ENCODE data around the gene IDUA. TPM values are rescaled to one million over a fixed set of nuclear protein-coding genes. Genes with fewer than 3 reads are reported as not detected.
"Not testable (repeated sequence)": the region's sequence is repeated elsewhere in the genome, so short reads cannot be mapped to it uniquely, and the experiment has no call there.

IDUA gene
- total RNA-seq, 1 donor from 2014 or later: 46.0 TPM

DNA sequence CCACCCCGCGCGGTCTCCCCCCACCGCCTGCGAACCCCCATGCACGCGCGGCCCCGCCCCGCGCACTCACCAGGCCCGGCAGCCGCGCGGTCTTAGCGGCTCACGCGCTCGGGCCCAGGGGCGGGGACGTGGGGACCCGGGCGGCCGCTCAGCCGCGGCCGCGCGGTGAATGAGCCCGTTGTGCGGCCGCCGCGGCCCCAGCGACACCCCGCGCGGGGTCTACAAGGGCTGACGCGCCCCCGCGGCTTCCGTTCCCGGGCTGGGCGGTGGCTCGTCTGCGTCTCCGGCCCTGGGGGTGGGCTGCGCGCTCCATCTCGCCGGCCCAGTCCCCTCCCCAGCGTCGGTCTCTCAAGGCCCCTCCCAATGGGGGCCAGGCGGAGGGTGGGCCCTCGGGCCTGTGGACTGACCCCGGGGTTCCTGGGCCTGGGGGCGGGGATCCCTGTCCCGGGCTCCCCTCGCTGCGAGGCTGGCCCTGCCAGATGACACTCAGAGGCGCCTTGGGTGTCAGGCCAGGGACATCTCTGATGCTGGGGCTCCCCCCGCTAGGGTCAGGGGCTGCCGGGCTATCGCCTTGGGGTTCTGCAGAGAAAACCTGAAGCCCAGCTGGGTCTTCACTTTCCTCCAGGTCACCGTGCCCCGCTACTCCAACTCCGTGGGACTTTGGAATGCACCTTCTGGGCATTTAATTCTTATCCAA is 10.7 kb downstream of the IDUA start:
- DNase-seq (ENCODE audit: low spot score): no peak
- no peaks in the 10 kb centered on the region for H3K36me3 Mint-ChIP-seq (ENCODE audit: low read depth)
- H3K9me3 Mint-ChIP-seq (ENCODE audit: low read depth): no peaks in the 10 kb centered on the region
- no peak overlapping the region for H3K4me3 Mint-ChIP-seq (ENCODE audit: unreplicated experiment)
- peaks cover 6% of the 10 kb centered on the region for H3K27me3 Mint-ChIP-seq (ENCODE audit: low read depth)
- peaks cover 7% of the 10 kb centered on the region for H3K4me1 Mint-ChIP-seq (ENCODE audit: low read depth)
- no peak for TF ChIP-seq CTCF (IDR thresholded peaks at IDR 0.05)
- no peak overlapping the region for H3K27ac Mint-ChIP-seq (ENCODE audit: unreplicated experiment)

DNA sequence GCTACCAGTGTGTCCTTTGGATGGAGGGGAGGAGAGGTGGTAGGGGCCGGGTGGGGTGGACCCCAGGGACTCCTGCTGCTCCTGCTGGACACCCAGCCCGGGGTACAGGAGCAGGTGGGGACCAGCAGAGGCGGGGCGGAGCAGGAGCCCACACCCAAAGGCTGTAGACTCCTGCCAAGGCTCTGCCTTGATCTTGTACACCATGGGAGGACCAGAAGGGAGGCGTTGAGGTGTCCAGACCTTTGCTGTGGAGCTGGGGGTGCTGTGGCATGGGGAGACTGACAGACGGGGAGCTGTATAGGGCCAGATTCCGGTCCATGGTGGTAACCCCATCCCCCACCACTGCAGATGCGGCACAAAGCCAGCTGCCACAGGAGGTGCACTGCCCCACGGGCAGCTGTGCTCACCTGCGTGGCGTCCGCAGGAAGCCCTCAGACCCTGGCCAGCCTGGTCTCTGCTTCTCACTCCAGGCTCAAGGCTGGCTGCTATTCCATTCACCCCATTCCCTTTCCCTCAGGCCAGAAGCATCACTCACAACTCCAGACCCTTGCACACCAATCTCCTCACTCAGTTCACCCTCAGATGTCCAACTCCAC is 11.3 kb downstream of the IDUA start:
- Mint-ChIP-seq H3K4me1 (ENCODE audit: low read depth) (peaks cover 4% of the 10 kb centered on the region), H3K4me3 (ENCODE audit: unreplicated experiment) (no peak overlapping the region), H3K9me3 (ENCODE audit: low read depth) (no peaks in the 10 kb centered on the region), H3K27ac (ENCODE audit: unreplicated experiment) (no peak overlapping the region), H3K27me3 (ENCODE audit: low read depth) (peaks cover 6% of the 10 kb centered on the region), H3K36me3 (ENCODE audit: low read depth) (no peaks in the 10 kb centered on the region)
- no peak for DNase-seq (ENCODE audit: low spot score)
- TF ChIP-seq CTCF (IDR thresholded peaks at IDR 0.05): no peak

DNA sequence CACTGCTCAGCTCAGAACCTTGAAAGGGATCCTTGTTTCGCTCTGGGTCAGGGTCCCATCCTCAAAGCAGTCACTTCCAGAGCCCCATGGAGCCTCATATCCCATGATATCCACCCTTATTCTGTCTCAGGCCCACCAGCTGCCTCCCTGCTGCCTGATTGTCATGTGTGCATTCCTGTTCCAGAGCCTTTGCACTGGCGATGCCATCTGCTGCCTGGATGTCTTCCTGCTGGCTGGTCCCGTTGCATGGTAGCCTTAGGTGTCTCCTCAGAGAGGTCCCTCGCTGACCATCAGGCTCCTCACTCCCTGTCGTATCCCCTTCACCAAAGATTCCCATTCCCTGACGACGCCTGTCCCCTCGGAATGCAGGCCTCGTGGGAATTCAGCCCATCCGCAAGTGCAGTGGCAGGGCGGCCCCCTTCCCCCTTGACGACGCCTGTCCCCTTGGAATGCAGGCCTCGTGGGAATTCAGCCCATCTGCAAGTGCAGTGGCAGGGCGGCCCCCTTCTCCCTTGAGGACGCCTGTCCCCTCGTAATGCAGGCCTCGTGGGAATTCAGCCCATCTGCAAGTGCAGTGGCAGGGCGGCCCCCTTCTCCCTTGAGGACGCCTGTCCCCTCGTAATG is 12.5 kb downstream of the IDUA start:
- H3K4me3 Mint-ChIP-seq (ENCODE audit: unreplicated experiment); H3K4me1 Mint-ChIP-seq (ENCODE audit: low read depth); H3K27ac Mint-ChIP-seq (ENCODE audit: unreplicated experiment); H3K36me3 Mint-ChIP-seq (ENCODE audit: low read depth); H3K9me3 Mint-ChIP-seq (ENCODE audit: low read depth); DNase-seq (ENCODE audit: low spot score); H3K27me3 Mint-ChIP-seq (ENCODE audit: low read depth): not testable (repeated sequence)
- TF ChIP-seq CTCF (IDR thresholded peaks at IDR 0.05): peak; percentile 18

DNA sequence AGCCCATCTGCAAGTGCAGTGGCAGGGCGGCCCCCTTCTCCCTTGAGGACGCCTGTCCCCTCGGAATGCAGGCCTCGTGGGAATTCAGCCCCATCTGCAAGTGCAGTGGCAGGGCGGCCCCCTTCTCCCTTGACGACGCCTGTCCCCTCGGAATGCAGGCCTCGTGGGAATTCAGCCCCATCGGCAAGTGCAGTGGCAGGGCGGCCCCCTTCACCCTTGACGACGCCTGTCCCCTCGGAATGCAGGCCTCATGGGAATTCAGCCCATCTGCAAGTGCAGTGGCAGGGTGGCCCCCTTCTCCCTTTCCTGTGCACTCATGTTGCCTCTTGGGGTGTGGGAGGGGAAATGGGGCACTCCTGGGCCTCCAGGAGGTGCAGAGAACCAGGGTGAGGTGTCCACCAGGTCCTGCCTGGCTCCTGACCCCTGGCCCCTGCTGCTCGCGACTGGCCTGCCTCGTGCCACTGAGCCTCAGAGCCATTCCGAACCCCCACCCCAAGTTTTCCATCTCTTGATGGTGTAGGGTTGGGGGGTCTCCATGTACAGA is 13.1 kb downstream of the IDUA start:
- Mint-ChIP-seq H3K27me3 (ENCODE audit: low read depth) (peaks cover 8% of the 10 kb centered on the region), H3K27ac (ENCODE audit: unreplicated experiment) (no peak overlapping the region)
- no peak for TF ChIP-seq CTCF (IDR thresholded peaks at IDR 0.05)

DNA sequence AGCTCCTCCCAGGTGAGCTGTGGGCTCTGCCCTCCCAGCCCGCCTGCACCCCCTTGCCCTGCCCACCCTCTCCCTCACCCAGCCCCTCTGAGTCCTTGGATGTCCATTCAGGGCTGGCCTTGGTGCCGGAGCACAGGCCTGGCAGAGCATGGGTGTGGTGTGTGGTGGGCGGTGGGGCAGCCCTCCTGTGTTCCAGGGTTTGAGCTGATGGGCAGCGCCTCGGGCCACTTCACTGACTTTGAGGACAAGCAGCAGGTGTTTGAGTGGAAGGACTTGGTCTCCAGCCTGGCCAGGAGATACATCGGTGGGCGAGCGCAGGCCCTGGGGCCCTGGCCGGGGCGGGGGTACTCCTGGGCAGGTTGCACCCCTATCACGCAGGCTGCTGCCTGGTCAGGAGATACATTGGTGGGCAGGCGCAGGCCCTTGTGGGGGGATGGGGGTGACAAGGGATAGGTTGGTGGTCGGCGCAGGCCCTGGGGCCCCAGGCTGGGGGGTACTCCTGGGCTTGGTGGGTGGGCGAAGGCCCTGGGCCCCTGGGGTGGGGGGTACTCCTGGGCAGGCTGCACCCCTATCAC is 13.9 kb downstream of the IDUA start:
- Mint-ChIP-seq H3K27ac (ENCODE audit: unreplicated experiment) (no peak overlapping the region), H3K9me3 (ENCODE audit: low read depth) (no peaks in the 10 kb centered on the region), H3K4me1 (ENCODE audit: low read depth) (peaks cover 4% of the 10 kb centered on the region), H3K4me3 (ENCODE audit: unreplicated experiment) (no peak overlapping the region), H3K36me3 (ENCODE audit: low read depth) (peaks cover 2% of the 10 kb centered on the region), H3K27me3 (ENCODE audit: low read depth) (peaks cover 8% of the 10 kb centered on the region)
- no peak for DNase-seq (ENCODE audit: low spot score)
- TF ChIP-seq CTCF (IDR thresholded peaks at IDR 0.05): no peak

More for the DNA sequence above, 13.1 kb downstream of the IDUA start:
- Mint-ChIP-seq H3K36me3 (ENCODE audit: low read depth) (peaks cover 2% of the 10 kb centered on the region), H3K4me3 (ENCODE audit: unreplicated experiment) (no peak overlapping the region), H3K9me3 (ENCODE audit: low read depth) (no peaks in the 10 kb centered on the region), H3K4me1 (ENCODE audit: low read depth) (peaks cover 4% of the 10 kb centered on the region)
- DNase-seq (ENCODE audit: low spot score): no peak
